Mesendoderm (in vitro differentiated cells): ENCODE results near the gene CHMP2A.

Source experiments
- DNase-seq: peaks from one replicate; pipeline ENCODE4 v3.0.0; 2013
- H2AK5ac ChIP-seq: 2 replicates; pipeline ENCODE4 v1.6.1; 2013; ENCODE audit warnings: low read length, inconsistent platforms
- H2BK120ac ChIP-seq: 2 replicates; pipeline ENCODE4 v1.6.1; 2013; ENCODE audit warnings: low read depth, mild to moderate bottlenecking, low read length, moderate library complexity, mixed read lengths
- H2BK15ac ChIP-seq: replicated peaks from 2 replicates; pipeline ENCODE4 v1.6.1; 2013; ENCODE audit warnings: low read depth, mild to moderate bottlenecking, moderate library complexity
- H2BK5ac ChIP-seq: 2 replicates; pipeline ENCODE4 v1.6.1; 2013; ENCODE audit warnings: low read length, inconsistent platforms
- H3K18ac ChIP-seq: 2 replicates; pipeline ENCODE4 v1.6.1; 2013; ENCODE audit warnings: mild to moderate bottlenecking, low read length, mixed read lengths
- H3K23ac ChIP-seq: one replicate; pipeline ENCODE4 v1.6.1; 2013; ENCODE audit warnings: low read length
- H3K27ac ChIP-seq: 2 replicates; pipeline ENCODE4 v1.5.1; 2013; ENCODE audit warnings: low read depth, mild to moderate bottlenecking, inconsistent platforms, low read length, moderate library complexity
- H3K27me3 ChIP-seq: 2 replicates; pipeline ENCODE4 v1.6.1; 2013; ENCODE audit warnings: low read length, control low read depth, mild to moderate bottlenecking, inconsistent platforms; ENCODE audit not compliant: insufficient read depth, poor library complexity
- H3K36me3 ChIP-seq: 2 replicates; pipeline ENCODE4 v1.6.1; 2013; ENCODE audit warnings: low read length, inconsistent platforms; ENCODE audit not compliant: control insufficient read depth, insufficient read depth
- H3K4ac ChIP-seq: one replicate; pipeline ENCODE4 v1.6.1; 2013; ENCODE audit warnings: low read depth, mild to moderate bottlenecking, low read length, moderate library complexity
- H3K4me1 ChIP-seq: 2 replicates; pipeline ENCODE4 v1.6.1; 2013; ENCODE audit warnings: low read depth, low read length, inconsistent platforms; ENCODE audit not compliant: control insufficient read depth
- H3K4me2 ChIP-seq: 2 replicates; pipeline ENCODE4 v1.6.1; 2013; ENCODE audit warnings: low read length
- H3K4me3 ChIP-seq: 2 replicates; pipeline ENCODE4 v1.5.1; 2013; ENCODE audit warnings: mild to moderate bottlenecking, low read length
- H3K56ac ChIP-seq: one replicate; pipeline ENCODE4 v1.6.1; 2013; ENCODE audit warnings: low read length
- H3K79me1 ChIP-seq: 2 replicates; pipeline ENCODE4 v1.6.1; 2013; ENCODE audit warnings: low read length, inconsistent platforms
- H3K79me2 ChIP-seq: 2 replicates; pipeline ENCODE4 v1.6.1; 2013; ENCODE audit warnings: mild to moderate bottlenecking, low read length; ENCODE audit not compliant: control insufficient read depth, insufficient read depth
- H3K9ac ChIP-seq: 2 replicates; pipeline ENCODE4 v1.6.1; 2013; ENCODE audit warnings: low read length, inconsistent platforms
- H4K5ac ChIP-seq: one replicate; pipeline ENCODE4 v1.6.1; 2013; ENCODE audit warnings: low read length
- H4K8ac ChIP-seq: one replicate; pipeline ENCODE4 v1.6.1; 2013; ENCODE audit warnings: low read depth, mild to moderate bottlenecking, control low read depth, low read length, moderate library complexity
- WGBS: extraction: QIAGEN DNeasy Blood & Tissue Kit; methylation state at CpG from one replicate; pipeline ENCODE4 v1.1.7; 2013; ENCODE audit warnings: low lambda C conversion rate, missing lambda C conversion rate; ENCODE audit not compliant: insufficient coverage; ENCODE audit errors: extremely low coverage; 5-methylcytosine and 5-hydroxymethylcytosine counted together

The CHMP2A gene

GRCh38 chr19:58573658-58574164 lies 18.8 kb upstream of the CHMP2A start:
- peak overlapping the region; percentile 14 for H3K9ac ChIP-seq
- H3K4me3 ChIP-seq: no peak overlapping the region
- no peaks in the 10 kb centered on the region for H3K27me3 ChIP-seq
- DNase-seq: no peak
- H3K27ac ChIP-seq: no peak overlapping the region
- no peak overlapping the region for H3K23ac ChIP-seq
- H3K56ac ChIP-seq: peak overlapping the region; percentile 10
- H2BK5ac ChIP-seq: no peak overlapping the region
- WGBS: no CpG with 5 or more reads among the region's 20 CpGs
- H2BK15ac ChIP-seq: no peak overlapping the region
- peaks cover 2% of the 10 kb centered on the region for H3K36me3 ChIP-seq
- H2AK5ac ChIP-seq: no peak overlapping the region
- peak overlapping the region; percentile 45 for H3K4me2 ChIP-seq
- no peak overlapping the region for H3K4ac ChIP-seq
- peaks cover 3% of the 10 kb centered on the region for H3K4me1 ChIP-seq
- no peak overlapping the region for H2BK120ac ChIP-seq
- H3K18ac ChIP-seq: no peak overlapping the region
- H3K79me2 ChIP-seq: no peaks in the 10 kb centered on the region
- no peak overlapping the region for H4K8ac ChIP-seq
- H3K79me1 ChIP-seq: peaks cover 2% of the 10 kb centered on the region
- H4K5ac ChIP-seq: no peak overlapping the region

GRCh38 chr19:58572818-58573657 lies 18.1 kb upstream of the CHMP2A start, which contains the start of gene MZF1:
MZF1 (minus strand) TSS chr19:58573335; CDS start chr19:58571389, 1,946 bp downstream.
- H3K4me1 ChIP-seq: peaks cover 3% of the 10 kb centered on the region
- peak within 1 kb of the TSS; percentile 87 for H3K4me2 ChIP-seq
- peak within 1 kb of the TSS; percentile 97 for H3K27ac ChIP-seq
- peak; percentile 100 for DNase-seq
- H3K9ac ChIP-seq: peak within 1 kb of the TSS; percentile 97
- peak within 1 kb of the TSS; percentile 100 for H2BK5ac ChIP-seq
- H3K4ac ChIP-seq: no peak within 1 kb of the TSS
- no peak within 1 kb of the TSS for H3K23ac ChIP-seq
- WGBS: no CpG with 5 or more reads among the region's 75 CpGs
- peak within 1 kb of the TSS; percentile 84 for H3K4me3 ChIP-seq
- no peak within 1 kb of the TSS for H4K5ac ChIP-seq
- no peak within 1 kb of the TSS for H2BK120ac ChIP-seq
- no peak within 1 kb of the TSS for H2BK15ac ChIP-seq
- H3K18ac ChIP-seq: peak within 1 kb of the TSS; percentile 25
- H3K56ac ChIP-seq: peak within 1 kb of the TSS; percentile 100
- H2AK5ac ChIP-seq: no peak within 1 kb of the TSS
- no peaks in the 10 kb centered on the region for H3K27me3 ChIP-seq
- H3K36me3 ChIP-seq: peaks cover 3% of the 10 kb centered on the region
- H3K79me2 ChIP-seq: no peaks in the 10 kb centered on the region
- no peak within 1 kb of the TSS for H4K8ac ChIP-seq
- no peaks in the 10 kb centered on the region for H3K79me1 ChIP-seq

- WGBS: no CpG with 5 or more reads among the region's 24 CpGs
- no peak overlapping the region for H2AK5ac ChIP-seq
Measured at GRCh38 chr19:58572026-58572817, 17.3 kb upstream of the CHMP2A start.

GRCh38 chr19:58571575-58571947 lies 16.7 kb upstream of the CHMP2A start:
- Histone ChIP-seq H2AK5ac (no peak overlapping the region), H3K79me2 (no peaks in the 10 kb centered on the region), H3K36me3 (peaks cover 6% of the 10 kb centered on the region), H3K4me3 (no peak overlapping the region), H3K27me3 (no peaks in the 10 kb centered on the region), H3K18ac (no peak overlapping the region), H4K5ac (no peak overlapping the region), H3K23ac (no peak overlapping the region), H3K79me1 (no peaks in the 10 kb centered on the region), H3K27ac (no peak overlapping the region), H2BK5ac (no peak overlapping the region), H3K4me2 (no peak overlapping the region), H3K4ac (no peak overlapping the region), H2BK120ac (no peak overlapping the region), H2BK15ac (no peak overlapping the region), H3K4me1 (peaks cover 3% of the 10 kb centered on the region), H3K9ac (no peak overlapping the region), H4K8ac (no peak overlapping the region), H3K56ac (no peak overlapping the region)
- no CpG with 5 or more reads among the region's 8 CpGs for WGBS
- no peak for DNase-seq

More at GRCh38 chr19:58572026-58572817, 17.3 kb upstream of the CHMP2A start:
- H4K5ac ChIP-seq: no peak overlapping the region
- no peak overlapping the region for H2BK15ac ChIP-seq
- no peak overlapping the region for H3K23ac ChIP-seq
- no peaks in the 10 kb centered on the region for H3K27me3 ChIP-seq
- peak overlapping the region; percentile 34 for H3K4me2 ChIP-seq
- H4K8ac ChIP-seq: no peak overlapping the region
- H3K18ac ChIP-seq: no peak overlapping the region
- no peaks in the 10 kb centered on the region for H3K79me1 ChIP-seq
- H3K79me2 ChIP-seq: no peaks in the 10 kb centered on the region
- H2BK120ac ChIP-seq: no peak overlapping the region
- peaks cover 3% of the 10 kb centered on the region for H3K4me1 ChIP-seq
- H3K4me3 ChIP-seq: no peak overlapping the region
- peak overlapping the region; percentile 100 for H3K56ac ChIP-seq
- no peak overlapping the region for H2BK5ac ChIP-seq
- peak overlapping the region; percentile 12 for H3K9ac ChIP-seq
- no peak overlapping the region for H3K27ac ChIP-seq
- DNase-seq: no peak
- no peak overlapping the region for H3K4ac ChIP-seq
- H3K36me3 ChIP-seq: peaks cover 5% of the 10 kb centered on the region

GRCh38 chr19:58570770-58571574 lies 16.1 kb upstream of the CHMP2A start:
- no peaks in the 10 kb centered on the region for H3K79me2 ChIP-seq
- H3K4ac ChIP-seq: no peak overlapping the region
- H3K56ac ChIP-seq: no peak overlapping the region
- no peak overlapping the region for H3K4me2 ChIP-seq
- H3K4me1 ChIP-seq: peaks cover 3% of the 10 kb centered on the region
- H4K5ac ChIP-seq: no peak overlapping the region
- H4K8ac ChIP-seq: no peak overlapping the region
- no peak overlapping the region for H3K4me3 ChIP-seq
- H3K36me3 ChIP-seq: peaks cover 6% of the 10 kb centered on the region
- no peak overlapping the region for H3K9ac ChIP-seq
- no peak overlapping the region for H2BK15ac ChIP-seq
- H2BK5ac ChIP-seq: no peak overlapping the region
- no peaks in the 10 kb centered on the region for H3K27me3 ChIP-seq
- WGBS: no CpG with 5 or more reads among the region's 25 CpGs
- no peaks in the 10 kb centered on the region for H3K79me1 ChIP-seq
- DNase-seq: no peak
- H2AK5ac ChIP-seq: no peak overlapping the region
- no peak overlapping the region for H2BK120ac ChIP-seq
- H3K18ac ChIP-seq: no peak overlapping the region
- no peak overlapping the region for H3K27ac ChIP-seq
- no peak overlapping the region for H3K23ac ChIP-seq
